Mesenchymal stem cell (in vitro differentiated cells and primary cell): Measurements from ENCODE around the gene ZNF23.

Experiments
- DNase-seq: peaks from one replicate; pipeline ENCODE4 v3.0.0-alpha.2; 2013
- H2AFZ ChIP-seq: one replicate; pipeline ENCODE4 v1.6.1; 2013; ENCODE audit warnings: low read depth, mild to moderate bottlenecking, control low read depth, inconsistent platforms, low read length, moderate library complexity
- H2AK5ac ChIP-seq: 2 replicates; pipeline ENCODE4 v1.6.1; 2013; ENCODE audit warnings: low read length, moderate library complexity, mild to moderate bottlenecking, inconsistent platforms; ENCODE audit not compliant: severe bottlenecking
- H2BK120ac ChIP-seq: one replicate; pipeline ENCODE4 v1.6.1; 2013; ENCODE audit warnings: low read depth, mild to moderate bottlenecking, inconsistent platforms, low read length, moderate library complexity
- H2BK12ac ChIP-seq, 2 experiments: one replicate each; pipeline ENCODE4 v1.6.1; 2013; ENCODE audit warnings: inconsistent platforms in 2 of 2, low read length in 2 of 2, mild to moderate bottlenecking in 2 of 2, moderate library complexity in 2 of 2, control low read depth in 1 of 2
- H2BK15ac ChIP-seq: one replicate; pipeline ENCODE4 v1.6.1; 2013; ENCODE audit warnings: mild to moderate bottlenecking, low read depth, inconsistent platforms; ENCODE audit not compliant: poor library complexity, severe bottlenecking
- H2BK5ac ChIP-seq: 2 replicates; pipeline ENCODE4 v1.6.1; 2013; ENCODE audit warnings: low read depth, mild to moderate bottlenecking, low read length, control low read depth, inconsistent platforms; ENCODE audit not compliant: poor library complexity, severe bottlenecking
- H3K14ac ChIP-seq, 2 experiments: one replicate each; pipeline ENCODE4 v1.6.1; 2013; ENCODE audit warnings: inconsistent platforms in 2 of 2, low read length in 2 of 2, control low read depth in 1 of 2, mild to moderate bottlenecking in 1 of 2, moderate library complexity in 1 of 2
- H3K18ac ChIP-seq, 2 experiments: one replicate each; pipeline ENCODE4 v1.6.1; 2013; ENCODE audit warnings: inconsistent platforms in 2 of 2, low read length in 2 of 2, control low read depth in 1 of 2, low read depth in 1 of 2, mild to moderate bottlenecking in 1 of 2
- H3K23ac ChIP-seq, 2 experiments: one replicate each; pipeline ENCODE4 v1.6.1; 2013; ENCODE audit warnings: inconsistent platforms in 2 of 2, low read length in 2 of 2, mild to moderate bottlenecking in 2 of 2, moderate library complexity in 2 of 2, control low read depth in 1 of 2
- H3K27ac ChIP-seq: 2 replicates; pipeline ENCODE4 v1.5.1; 2013; ENCODE audit warnings: mild to moderate bottlenecking, moderate library complexity, low read length, control low read depth, inconsistent platforms; ENCODE audit not compliant: poor library complexity, severe bottlenecking
- H3K27me3 ChIP-seq, 2 experiments: 2 replicates each; pipeline versions ENCODE4 v1.6.1 to v1.7.0; 2013; ENCODE audit warnings: low read length in 2 of 2, mild to moderate bottlenecking in 2 of 2, moderate library complexity in 2 of 2, control low read depth in 1 of 2, inconsistent platforms in 1 of 2; ENCODE audit not compliant: control insufficient read depth in 1 of 2, insufficient read depth in 1 of 2
- H3K36me3 ChIP-seq, 2 experiments: 2 replicates each; pipeline versions ENCODE4 v1.6.1 to v1.7.0; 2013; ENCODE audit warnings: low read length in 2 of 2, control low read depth in 1 of 2, inconsistent platforms in 1 of 2, low read depth in 1 of 2, mild to moderate bottlenecking in 1 of 2; ENCODE audit not compliant: insufficient read depth in 2 of 2, control insufficient read depth in 1 of 2
- H3K4ac ChIP-seq, 2 experiments: one replicate each; pipeline ENCODE4 v1.6.1; 2013; ENCODE audit warnings: inconsistent platforms in 2 of 2, low read length in 2 of 2, mild to moderate bottlenecking in 2 of 2, moderate library complexity in 2 of 2, control low read depth in 1 of 2, low read depth in 1 of 2
- H3K4me1 ChIP-seq: 2 replicates; pipeline ENCODE4 v1.6.1; 2013; ENCODE audit warnings: low read depth, low read length, control low read depth; ENCODE audit not compliant: control insufficient read depth, insufficient read depth
- H3K4me2 ChIP-seq: 2 replicates; pipeline ENCODE4 v1.6.1; 2013; ENCODE audit warnings: low read length, mild to moderate bottlenecking, inconsistent platforms; ENCODE audit not compliant: poor library complexity, severe bottlenecking
- H3K4me3 ChIP-seq, 2 experiments: 2 replicates each; pipeline versions ENCODE4 v1.5.1 to v1.7.0; 2013; ENCODE audit warnings: low read length in 2 of 2, mild to moderate bottlenecking in 2 of 2, control low read depth in 1 of 2, low read depth in 1 of 2; ENCODE audit not compliant: insufficient read depth in 1 of 2
- H3K79me1 ChIP-seq: replicated peaks from 2 replicates; pipeline ENCODE4 v1.6.1; 2013; ENCODE audit warnings: mild to moderate bottlenecking, control low read depth, low read length, inconsistent platforms; ENCODE audit not compliant: poor library complexity, severe bottlenecking
- H3K9ac ChIP-seq: 2 replicates; pipeline ENCODE4 v1.7.0; 2013; ENCODE audit warnings: mild to moderate bottlenecking, low read length, moderate library complexity
- H3K9me3 ChIP-seq: 2 replicates; pipeline ENCODE4 v1.7.0; 2013; ENCODE audit warnings: mild to moderate bottlenecking, low read length; ENCODE audit not compliant: control insufficient read depth
- H4K8ac ChIP-seq: one replicate; pipeline ENCODE4 v1.6.1; 2013; ENCODE audit warnings: inconsistent platforms, mild to moderate bottlenecking, low read length, moderate library complexity
- H4K91ac ChIP-seq: one replicate; pipeline ENCODE4 v1.6.1; 2013; ENCODE audit warnings: mild to moderate bottlenecking, low read length, inconsistent platforms
- WGBS: methylation state at CpG from one replicate; pipeline ENCODE4 v1.1.7; 2013; ENCODE audit warnings: mixed read lengths; 5-methylcytosine and 5-hydroxymethylcytosine counted together

Gene ZNF23

GRCh38 chr16:71413341-71413740, 48.7 kb downstream of the ZNF23 start:
- Histone ChIP-seq H2BK5ac (no peak overlapping the region), H3K36me3 (no peaks in the 10 kb centered on the region), H3K27me3 (peaks cover 13 to 75% of the 10 kb centered on the region in 2 experiments), H3K9ac (no peak overlapping the region), H4K91ac (no peak overlapping the region), H3K14ac (no peak overlapping the region), H2BK15ac (no peak overlapping the region), H2AFZ (no peak overlapping the region), H4K8ac (no peak overlapping the region), H3K79me1 (no peaks in the 10 kb centered on the region), H3K4me2 (no peak overlapping the region), H3K18ac (no peak overlapping the region), H2BK12ac (no peak overlapping the region), H3K27ac (no peak overlapping the region), H3K23ac (no peak overlapping the region), H3K4me3 (no peak overlapping the region), H2BK120ac (no peak overlapping the region), H3K4me1 (peaks cover 6% of the 10 kb centered on the region), H2AK5ac (no peak overlapping the region), H3K9me3 (no peaks in the 10 kb centered on the region), H3K4ac (no peak overlapping the region)
- DNase-seq: no peak
- 85% methylated on average over 2 of the region's 4 CpGs for WGBS

- Histone ChIP-seq H3K4me2 (no peak overlapping the region), H3K4me1 (peaks cover 6% of the 10 kb centered on the region), H2BK5ac (no peak overlapping the region), H2BK12ac (no peak overlapping the region), H2BK120ac (no peak overlapping the region), H3K4ac (no peak overlapping the region), H2AK5ac (no peak overlapping the region), H2AFZ (no peak overlapping the region), H3K9me3 (no peaks in the 10 kb centered on the region), H3K36me3 (no peaks in the 10 kb centered on the region), H3K27ac (no peak overlapping the region), H3K14ac (no peak overlapping the region), H3K18ac (no peak overlapping the region), H3K4me3 (no peak overlapping the region), H3K9ac (no peak overlapping the region), H3K27me3 (peaks cover 10 to 77% of the 10 kb centered on the region in 2 experiments), H4K8ac (no peak overlapping the region), H2BK15ac (no peak overlapping the region), H3K79me1 (no peaks in the 10 kb centered on the region), H3K23ac (no peak overlapping the region), H4K91ac (no peak overlapping the region)
- 11% methylated on average over 23 of the region's 24 CpGs for WGBS
- peak; percentile 67 for DNase-seq
These were observed 49.5 kb downstream of the ZNF23 start for GRCh38 chr16:71412270-71413160.

GRCh38 chr16:71410146-71410545, 51.9 kb downstream of the ZNF23 start:
- H2AFZ ChIP-seq: no peak overlapping the region
- no peak for DNase-seq
- no peak overlapping the region for H2BK12ac ChIP-seq
- H3K23ac ChIP-seq: no peak overlapping the region
- H2AK5ac ChIP-seq: no peak overlapping the region
- H3K79me1 ChIP-seq: no peaks in the 10 kb centered on the region
- H3K4me3 ChIP-seq: no peak overlapping the region
- no peaks in the 10 kb centered on the region for H3K36me3 ChIP-seq
- H3K9ac ChIP-seq: no peak overlapping the region
- H4K91ac ChIP-seq: no peak overlapping the region
- no peak overlapping the region for H3K14ac ChIP-seq
- H3K27me3 ChIP-seq: peaks cover 10 to 80% of the 10 kb centered on the region in 2 experiments
- no peak overlapping the region for H3K18ac ChIP-seq
- H3K4me1 ChIP-seq: peaks cover 6% of the 10 kb centered on the region
- H3K4me2 ChIP-seq: no peak overlapping the region
- H2BK5ac ChIP-seq: no peak overlapping the region
- WGBS: 78% methylated on average over 3 of the region's 5 CpGs
- no peaks in the 10 kb centered on the region for H3K9me3 ChIP-seq
- no peak overlapping the region for H2BK120ac ChIP-seq
- H2BK15ac ChIP-seq: no peak overlapping the region
- H3K4ac ChIP-seq: no peak overlapping the region
- H3K27ac ChIP-seq: no peak overlapping the region
- no peak overlapping the region for H4K8ac ChIP-seq

GRCh38 chr16:71409011-71409775, 52.9 kb downstream of the ZNF23 start:
- no peak overlapping the region for H2BK5ac ChIP-seq
- H4K91ac ChIP-seq: no peak overlapping the region
- no peak overlapping the region for H2AK5ac ChIP-seq
- H2BK15ac ChIP-seq: no peak overlapping the region
- H3K4me2 ChIP-seq: no peak overlapping the region
- H2BK120ac ChIP-seq: no peak overlapping the region
- DNase-seq: no peak
- no peak overlapping the region for H2BK12ac ChIP-seq
- H3K9me3 ChIP-seq: peaks cover 6% of the 10 kb centered on the region
- H3K27ac ChIP-seq: no peak overlapping the region
- no peak overlapping the region for H3K18ac ChIP-seq
- H3K23ac ChIP-seq: no peak overlapping the region
- H2AFZ ChIP-seq: no peak overlapping the region
- H3K4me1 ChIP-seq: peaks cover 6% of the 10 kb centered on the region
- 48% methylated on average over 16 of the region's 16 CpGs for WGBS
- H4K8ac ChIP-seq: no peak overlapping the region
- H3K36me3 ChIP-seq: no peaks in the 10 kb centered on the region
- peaks cover 10 to 89% of the 10 kb centered on the region in 2 experiments for H3K27me3 ChIP-seq
- no peaks in the 10 kb centered on the region for H3K79me1 ChIP-seq
- no peak overlapping the region for H3K4me3 ChIP-seq
- H3K14ac ChIP-seq: no peak overlapping the region
- no peak overlapping the region for H3K4ac ChIP-seq
- H3K9ac ChIP-seq: no peak overlapping the region
